HepG2 (cell line): ENCODE data around the gene AK3. TPM values are rescaled to one million over a fixed set of nuclear protein-coding genes. Genes with fewer than 3 reads are reported as not detected.

Source experiments
- ATF4 ChIP-seq, 2 experiments: fragments of 450-650 bp in 1 of 2; sonication (generic) in 1 of 2; formaldehyde crosslinking; IDR thresholded peaks; 2 replicates each; pipeline versions ENCODE4 v1.5.0 to v1.8.0; 2020 to 2022; ENCODE audit warnings: mild to moderate bottlenecking in 1 of 2, missing genetic modification reagents in 1 of 2
- ATM ChIP-seq: fragments of 450-650 bp; IDR thresholded peaks from 2 replicates; pipeline ENCODE4 v1.7.1; 2017; ENCODE audit warnings: mild to moderate bottlenecking, borderline replicate concordance
- MEF2D ChIP-seq: sonication (generic); formaldehyde crosslinking; IDR thresholded peaks from 2 replicates; pipeline ENCODE4 v1.5.1; 2020; ENCODE audit warnings: mild to moderate bottlenecking, missing genetic modification reagents
- RAD51 ChIP-seq: fragments of 450-650 bp; IDR thresholded peaks from 2 replicates; pipeline ENCODE4 v1.6.1; 2016; ENCODE audit warnings: borderline replicate concordance
- SNAPC4 ChIP-seq: sonication (generic); formaldehyde crosslinking; IDR thresholded peaks from 2 replicates; pipeline ENCODE4 v1.4.0; 2020; ENCODE audit warnings: mild to moderate bottlenecking, missing genetic modification reagents
- TEAD2 ChIP-seq: sonication (generic); formaldehyde crosslinking; IDR thresholded peaks from 2 replicates; pipeline ENCODE4 v1.9.0; 2021; ENCODE audit warnings: missing genetic modification reagents
- ZBTB44 ChIP-seq: sonication (generic); formaldehyde crosslinking; IDR thresholded peaks from 2 replicates; pipeline ENCODE4 v1.4.0; 2020; ENCODE audit warnings: missing genetic modification reagents
- ZFP41 ChIP-seq: sonication (generic); formaldehyde crosslinking; IDR thresholded peaks from 2 replicates; pipeline ENCODE4 v1.4.0; 2020; ENCODE audit warnings: mild to moderate bottlenecking, missing genetic modification reagents, borderline replicate concordance
- ZNF3 ChIP-seq: IDR thresholded peaks from 2 replicates; pipeline ENCODE4 v1.7.0; 2017; ENCODE audit warnings: inconsistent platforms
- ZNF407 ChIP-seq: sonication (generic); formaldehyde crosslinking; IDR thresholded peaks from one replicate; pipeline ENCODE4 v1.5.1; 2020; ENCODE audit warnings: mild to moderate bottlenecking, missing genetic modification reagents; ENCODE audit errors: not compliant biosample characterization
- polyA plus RNA-seq, 8 experiments: library from polyadenylated mRNA; depleted of rRNA in 3 of 8; stranded (reverse) in 7 of 8; unstranded in 1 of 8; fragments of >200 nt; fragmentation: Illumina TruSeq in 4 of 8; extraction: Trizol in 4 of 8; gene quantifications; 2 replicates each; pipeline versions ENCODE4 v1.2.1 to v1.2.3, GENCODE V29; 2011 to 2016; ENCODE audit warnings: low read depth in 4 of 8, missing spikeins in 1 of 8, mixed read lengths in 1 of 8; ENCODE audit not compliant: insufficient read depth in 1 of 8
- total RNA-seq, 5 experiments: library from RNA; depleted of rRNA; stranded (reverse); fragments of >200 nt; fragmentation: Illumina TruSeq; extraction: Trizol; gene quantifications; 2 replicates each; pipeline ENCODE4 v1.2.3, GENCODE V29; 2016; ENCODE audit warnings: low read depth in 1 of 5

Gene AK3
- total and polyA plus RNA-seq, 2 of the 13 experiments (the other 11 are each of a cell fraction or from before 2014, with no cell fraction given): 76.8 to 109 TPM

GRCh38 chr9:4679268-4680172, 61.5 kb downstream of the AK3 start, which contains the start of gene CDC37L1 (continued):
- peak; percentile 76 for TF ChIP-seq ZNF407
- TF ChIP-seq RAD51: no peak
- no peak; the same call in 1 of the 2 replicates for TF ChIP-seq ZBTB44
- TF ChIP-seq ATM: no peak
- 0 out of 2 replicates have a peak, but pooled peaks have one; percentile 54 for TF ChIP-seq TEAD2 (CRISPR knock-in tag)
- peak in 1 of 2 experiments; percentile 47; a peak in 1 of 4 replicates for TF ChIP-seq ATF4 (CRISPR knock-in tag; IDR thresholded peaks at IDR 0.05)
- TF ChIP-seq SNAPC4 (CRISPR knock-in tag): peak; percentile 46; the same call in 1 of the 2 replicates
- no peak for TF ChIP-seq ZFP41 (CRISPR knock-in tag)
- TF ChIP-seq ZNF3 (CRISPR knock-in tag): no peak
- peak; percentile 83 for TF ChIP-seq MEF2D (CRISPR knock-in tag)
